NCI-H187 treated with DMSO at 0.1 percent for 48 hours (cell line): ENCODE results near the gene PCGF3.
"Not testable (repeated sequence)": the region's sequence is repeated elsewhere in the genome, so short reads cannot be mapped to it uniquely, and the experiment has no call there.

ENCODE experiments used
- DNase-seq: peaks from one replicate; lab custom pipeline; 2025; lab: John Stamatoyannopoulos, UW

PCGF3 gene

DNA sequence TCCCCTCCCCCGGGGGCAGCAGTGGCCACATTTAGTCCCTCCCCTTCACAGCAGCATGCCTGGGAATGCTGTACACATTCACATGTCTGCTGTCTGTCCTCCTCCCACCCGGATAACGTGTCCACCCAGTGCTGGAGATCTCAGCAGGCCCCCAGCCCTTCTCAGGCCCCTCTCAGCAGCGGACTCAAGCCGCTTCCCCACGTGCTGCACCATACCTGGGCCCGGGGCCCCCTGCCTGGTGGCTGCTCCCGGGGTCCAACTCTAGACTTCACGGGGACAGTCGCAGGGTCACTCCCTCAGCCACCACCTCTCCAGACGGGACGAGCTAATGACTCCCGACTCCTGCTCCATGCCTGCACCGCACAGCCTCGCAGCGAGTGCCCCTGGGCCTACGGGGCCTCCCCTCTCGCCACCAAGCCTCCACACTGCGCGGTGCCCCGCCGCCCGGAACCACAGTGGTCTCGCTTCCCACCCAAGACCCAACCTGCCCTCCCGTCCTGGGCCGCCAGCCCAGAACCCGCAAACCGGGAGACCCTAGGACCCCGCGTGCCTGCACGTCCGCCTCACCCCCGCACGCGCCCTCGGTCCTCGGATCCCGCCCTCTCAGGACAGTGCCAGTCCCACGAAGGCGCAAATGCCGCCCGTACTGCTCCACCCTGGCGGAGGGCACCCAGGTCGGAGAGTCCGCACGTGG is 1.3 kb upstream of the PCGF3 start:
- no peak for DNase-seq

DNA sequence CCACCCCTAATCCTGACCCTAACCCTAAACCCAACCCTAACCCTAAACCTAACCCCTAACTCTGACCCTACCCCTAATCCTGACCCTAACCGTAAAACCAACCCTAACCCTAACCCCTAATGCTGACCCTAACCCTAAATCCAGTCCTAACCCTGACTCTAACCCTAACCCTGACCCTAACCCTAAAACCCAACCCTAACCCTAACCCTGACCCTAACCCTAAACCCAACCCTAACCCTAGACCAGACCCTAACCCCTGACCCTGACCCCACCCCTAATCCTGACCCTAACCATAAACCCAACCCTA is 708 bp upstream of the PCGF3 start:
- no peak for DNase-seq

DNA sequence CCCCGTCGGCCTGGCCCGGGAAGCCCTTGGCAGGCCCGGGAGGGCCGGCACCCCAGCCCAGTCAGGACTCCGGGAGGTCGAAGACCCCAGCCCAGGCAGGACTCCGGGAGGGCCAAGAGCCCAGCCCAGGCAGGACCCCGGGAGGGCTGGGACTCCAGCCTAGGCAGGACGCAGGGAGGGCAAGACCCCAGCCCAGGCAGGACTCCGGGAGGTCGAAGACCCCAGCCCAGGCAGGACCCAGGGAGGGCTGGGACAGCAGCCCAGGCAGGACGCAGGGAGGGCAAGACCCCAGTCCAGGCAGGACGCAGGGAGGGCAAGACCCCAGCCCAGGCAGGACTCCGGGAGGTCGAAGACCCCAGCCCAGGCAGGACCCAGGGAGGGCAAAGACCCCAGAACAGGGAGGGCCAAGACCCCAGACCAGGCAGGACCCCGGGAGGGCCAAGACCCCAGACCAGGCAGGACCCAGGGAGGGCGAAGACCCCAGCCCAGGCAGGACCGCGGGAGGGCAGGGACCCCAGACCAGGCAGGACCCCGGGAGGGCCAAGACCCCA is 526 bp downstream of the PCGF3 start:
- DNase-seq: not testable (repeated sequence)

DNA sequence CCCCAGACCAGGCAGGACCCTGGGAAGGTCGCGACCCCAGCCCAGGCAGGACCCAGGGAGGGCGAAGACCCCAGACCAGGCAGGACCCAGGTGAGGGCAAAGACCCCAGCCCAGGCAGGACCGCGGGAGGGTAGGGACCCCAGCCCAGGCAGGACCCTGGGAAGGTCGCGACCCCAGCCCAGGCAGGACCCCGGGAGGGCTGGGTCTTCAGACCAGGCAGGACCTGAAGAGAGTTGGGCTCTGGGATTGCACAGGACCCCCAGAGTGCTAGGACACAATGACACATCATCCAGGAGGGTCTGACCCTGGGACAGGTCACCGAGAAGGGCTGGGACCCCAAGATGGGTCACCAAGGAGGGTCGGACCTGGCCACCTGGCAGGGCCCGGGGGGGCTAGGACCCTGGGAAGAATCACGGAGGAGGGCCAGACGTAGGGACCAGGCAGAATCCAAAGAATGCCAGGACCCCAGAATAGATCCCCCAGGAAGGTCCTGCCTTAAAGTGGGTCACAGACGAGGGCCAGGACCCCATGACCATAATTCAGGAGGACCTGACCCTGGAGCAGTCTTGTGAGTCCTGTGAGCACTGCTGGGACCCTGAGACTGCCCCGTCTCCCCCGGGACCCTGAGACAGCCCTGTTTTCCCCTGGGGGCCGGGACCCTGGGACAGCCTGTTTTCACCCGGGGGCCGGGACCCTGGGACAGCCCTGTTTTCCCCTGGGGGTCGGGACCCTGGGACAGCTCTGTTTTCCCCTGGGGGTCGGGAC is 1.4 kb downstream of the PCGF3 start:
- no peak for DNase-seq

DNA sequence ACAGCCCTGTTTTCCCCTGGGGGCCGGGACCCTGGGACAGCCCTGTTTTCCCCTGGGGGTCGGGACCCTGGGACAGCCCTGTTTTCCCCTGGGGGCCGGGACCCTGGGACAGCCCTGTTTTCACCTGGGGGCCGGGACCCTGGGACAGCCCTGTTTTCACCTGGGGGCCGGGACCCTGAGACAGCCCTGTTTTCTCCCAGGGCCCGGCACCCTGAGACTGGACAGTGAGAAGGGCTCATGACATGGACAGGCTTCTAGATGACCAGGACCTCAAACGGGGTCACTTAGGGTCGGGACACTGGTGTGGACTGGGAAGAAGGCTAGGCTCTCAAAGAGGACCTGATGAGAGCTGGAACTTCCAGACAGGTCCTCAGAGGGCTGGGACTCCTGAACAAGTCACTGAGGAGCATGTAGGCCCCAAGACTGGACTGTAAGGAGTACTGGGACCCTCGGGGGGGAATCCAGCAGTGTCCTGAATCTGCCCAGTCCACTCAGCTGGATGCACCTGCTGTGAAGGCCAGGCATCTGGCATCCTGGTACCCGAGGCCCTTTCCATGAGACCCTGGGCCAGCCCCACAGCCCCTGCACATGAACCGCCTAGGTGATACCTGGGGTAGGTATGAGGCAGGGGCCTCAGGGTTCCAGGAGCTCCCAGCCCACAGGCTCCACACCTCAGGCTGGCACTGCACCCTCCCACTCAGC is 2.4 kb downstream of the PCGF3 start:
- no peak for DNase-seq

DNA sequence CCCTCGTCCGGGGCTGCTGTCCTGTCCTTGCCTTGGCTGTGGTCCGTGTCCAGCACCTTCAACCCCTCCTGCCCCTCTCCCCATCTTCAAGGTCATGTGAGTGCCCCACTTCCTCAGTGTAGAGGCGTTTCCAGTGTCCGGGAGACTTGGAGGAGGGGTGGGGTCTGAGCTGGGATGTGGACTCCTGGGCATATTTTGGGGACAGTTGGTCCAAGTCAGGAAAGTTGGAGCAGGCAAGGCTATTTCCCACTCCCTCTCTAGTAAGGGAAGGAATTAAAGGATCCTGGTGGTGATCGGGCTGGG is 3.0 kb downstream of the PCGF3 start:
- no peak for DNase-seq

DNA sequence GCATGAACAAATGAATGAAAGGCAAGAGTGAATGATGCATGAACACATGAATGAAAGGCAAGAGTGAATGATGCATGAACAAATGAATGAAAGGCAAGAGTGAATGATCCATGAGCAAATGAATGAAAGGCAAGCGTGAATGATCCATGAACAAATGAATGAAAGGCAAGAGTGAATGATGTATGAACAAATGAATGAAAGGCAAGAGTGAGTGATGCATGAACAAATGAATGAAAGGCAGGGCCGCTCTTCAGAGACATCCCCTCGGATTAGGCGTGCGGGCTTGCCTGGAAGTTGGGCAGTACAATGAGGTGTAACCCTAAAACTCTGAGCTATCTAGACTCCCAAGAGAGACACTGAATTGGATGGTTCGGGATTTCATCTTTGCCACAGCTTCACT is 3.7 kb downstream of the PCGF3 start:
- DNase-seq: no peak

DNA sequence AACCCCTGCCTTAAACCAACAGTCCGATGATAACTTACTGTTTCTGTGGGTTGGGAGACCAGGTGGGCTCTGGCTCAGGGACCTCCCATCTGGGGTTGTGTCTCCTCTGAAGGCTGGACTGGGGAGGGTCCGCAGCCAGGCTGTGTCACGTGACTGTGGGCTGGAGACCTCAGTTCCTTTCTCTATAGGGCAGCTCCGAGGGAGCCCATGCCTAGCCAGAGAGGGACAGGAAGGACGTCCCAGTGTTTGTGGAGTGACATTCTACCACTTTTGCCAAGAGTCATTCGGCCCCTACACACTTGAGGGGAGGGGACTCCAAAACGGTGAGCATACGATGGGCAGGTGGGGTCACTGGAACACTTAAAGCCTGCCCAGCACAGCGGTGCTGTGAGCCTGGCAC is 4.5 kb downstream of the PCGF3 start:
- no peak for DNase-seq

DNA sequence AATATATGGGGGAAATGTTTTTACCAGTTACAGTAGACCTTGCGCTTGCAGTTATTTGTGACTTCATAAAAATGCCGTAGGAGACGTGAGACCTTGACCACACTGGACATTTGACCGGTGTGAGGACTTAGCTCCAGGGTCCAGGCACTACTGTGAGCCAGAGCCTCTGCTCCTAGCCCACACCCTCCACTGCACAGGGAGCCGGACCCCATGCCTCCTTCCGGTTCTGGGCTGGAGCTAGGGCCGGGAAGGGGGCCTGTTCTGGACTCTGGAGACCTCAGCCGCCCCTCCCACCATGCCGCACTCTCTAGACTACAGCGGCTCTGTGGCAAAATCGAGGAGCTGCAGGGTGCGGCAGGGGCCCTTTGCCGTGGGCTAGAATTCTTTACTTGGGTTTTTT is 5.3 kb downstream of the PCGF3 start:
- no peak for DNase-seq

DNA sequence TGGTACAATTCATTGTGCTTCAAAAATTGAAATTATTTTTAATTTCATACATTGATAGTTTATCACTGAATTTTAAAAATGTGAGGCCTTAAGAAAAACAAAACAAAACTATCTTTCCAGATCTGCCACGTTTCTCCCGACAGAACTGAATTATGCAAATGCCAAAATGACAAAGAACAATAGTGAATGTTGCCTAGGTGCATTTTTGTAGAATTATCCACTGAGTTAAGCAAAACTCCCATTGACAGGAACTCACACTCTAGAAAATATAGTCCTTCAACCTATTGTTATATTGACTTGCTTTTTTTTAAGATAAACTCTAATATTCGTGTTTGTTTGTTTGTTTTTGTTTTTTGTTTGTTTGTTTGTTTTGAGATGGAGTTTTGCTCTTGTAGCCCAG is 6.5 kb downstream of the PCGF3 start:
- DNase-seq: no peak

DNA sequence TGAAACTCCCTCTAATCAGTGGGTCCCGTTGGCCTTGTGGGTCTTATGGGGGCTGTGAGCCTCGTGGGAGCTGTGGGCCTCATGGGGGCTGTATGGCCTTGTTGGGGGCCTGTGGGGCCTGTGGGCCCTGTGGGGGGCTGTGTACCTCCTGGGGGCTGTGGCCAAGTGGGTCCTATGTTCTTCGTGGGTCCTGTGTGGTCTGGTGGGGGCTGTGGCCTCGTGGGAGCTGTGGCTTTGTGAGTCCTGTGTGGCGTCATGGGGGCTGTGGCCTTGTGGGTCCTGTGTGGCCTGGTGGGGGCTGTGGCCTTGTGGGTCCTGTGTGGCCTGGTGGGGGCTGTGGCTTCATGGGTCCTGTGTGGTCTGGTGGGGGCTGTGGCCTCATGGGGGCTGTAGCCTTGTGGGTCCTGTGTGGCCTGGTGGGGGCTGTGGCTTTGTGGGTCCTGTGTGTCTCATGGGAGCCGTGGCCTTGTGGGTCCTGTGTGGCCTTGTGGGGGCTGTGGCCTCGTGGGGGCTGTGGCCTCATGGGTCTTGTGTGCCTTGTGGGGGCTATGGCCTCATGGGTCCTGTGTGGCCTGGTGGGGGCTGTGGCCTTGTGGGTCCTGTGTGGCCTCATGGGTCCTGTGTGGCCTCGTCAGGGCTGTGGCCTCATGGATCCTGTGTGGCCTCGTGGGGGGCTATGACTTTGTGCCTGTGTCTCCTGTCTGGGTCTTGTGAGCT is 7.4 kb downstream of the PCGF3 start:
- no peak for DNase-seq

DNA sequence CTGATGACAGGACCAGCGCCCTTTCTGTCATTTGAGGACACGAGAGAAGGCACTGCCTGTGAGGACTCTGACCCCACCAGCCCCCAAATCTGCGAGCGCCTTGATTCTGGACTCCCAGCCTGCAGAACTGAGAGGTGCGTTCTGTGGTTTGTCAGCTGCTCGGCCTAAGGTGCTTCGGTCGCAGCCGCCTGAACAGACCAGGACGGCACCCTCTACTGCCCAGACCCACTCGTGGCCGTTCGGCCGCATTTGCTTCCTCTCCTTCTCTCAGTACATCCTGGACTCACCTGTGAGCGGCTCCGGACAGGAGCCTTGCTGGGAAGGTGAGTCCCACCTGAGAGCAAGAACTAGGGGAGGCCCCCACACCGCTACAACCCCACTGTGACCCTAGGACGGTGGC is 8.5 kb downstream of the PCGF3 start:
- DNase-seq: no peak

DNA sequence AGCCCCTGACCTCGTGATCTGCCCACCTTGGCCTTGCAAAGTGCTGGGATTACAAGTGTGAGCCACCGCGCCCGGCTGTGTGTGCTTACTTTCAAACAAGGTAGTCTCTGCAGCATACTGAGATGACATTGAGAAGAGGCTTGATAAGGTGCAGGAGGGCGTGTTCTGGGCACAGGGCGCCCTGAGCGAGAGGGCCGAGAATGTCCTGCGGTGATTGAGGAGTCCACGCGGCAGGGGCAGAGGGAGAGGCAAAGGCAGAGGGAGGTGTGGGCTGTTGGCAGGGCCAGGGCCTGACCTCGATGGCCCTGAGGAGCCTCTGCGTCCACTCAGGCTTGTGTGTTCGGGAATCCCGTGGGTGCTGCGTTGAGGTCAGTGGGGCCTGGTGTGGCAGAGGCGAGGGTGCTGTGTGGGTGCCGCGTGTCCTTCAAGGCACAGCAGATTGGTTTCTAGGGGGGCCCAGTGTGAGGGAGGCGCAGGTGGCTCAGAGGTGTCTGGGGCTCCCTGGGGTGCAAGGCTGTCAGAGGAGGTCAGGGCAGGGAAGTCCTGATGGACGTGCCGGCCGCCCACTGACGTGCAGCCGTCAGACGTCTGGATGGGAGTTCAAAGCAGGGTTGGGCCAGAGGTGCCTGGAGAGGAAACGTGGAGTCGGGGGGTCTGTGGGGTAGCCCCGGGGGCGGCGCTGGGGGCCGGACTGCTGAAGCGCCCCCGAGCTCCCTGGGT is 12.1 kb downstream of the PCGF3 start:
- no peak for DNase-seq

DNA sequence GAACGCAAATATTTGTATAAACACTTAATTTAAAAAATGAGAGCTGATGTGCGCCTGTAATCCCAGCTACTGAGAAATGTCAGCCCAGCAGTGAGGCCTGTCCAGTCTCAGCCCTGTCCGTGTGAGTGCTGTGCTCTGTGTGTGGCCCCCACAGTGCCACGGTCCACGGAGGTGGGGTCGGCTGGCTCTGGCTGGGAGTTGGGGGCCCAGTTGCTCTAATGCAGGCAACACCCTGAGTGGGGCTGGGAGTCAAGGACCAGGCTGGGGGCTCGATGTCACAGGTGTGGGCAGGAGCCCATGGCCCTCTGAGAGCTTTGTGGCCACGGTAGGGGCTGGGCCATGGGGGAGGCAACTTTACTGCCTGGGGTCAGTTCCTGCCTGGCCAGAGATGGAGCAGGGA is 12.8 kb downstream of the PCGF3 start:
- DNase-seq: no peak

DNA sequence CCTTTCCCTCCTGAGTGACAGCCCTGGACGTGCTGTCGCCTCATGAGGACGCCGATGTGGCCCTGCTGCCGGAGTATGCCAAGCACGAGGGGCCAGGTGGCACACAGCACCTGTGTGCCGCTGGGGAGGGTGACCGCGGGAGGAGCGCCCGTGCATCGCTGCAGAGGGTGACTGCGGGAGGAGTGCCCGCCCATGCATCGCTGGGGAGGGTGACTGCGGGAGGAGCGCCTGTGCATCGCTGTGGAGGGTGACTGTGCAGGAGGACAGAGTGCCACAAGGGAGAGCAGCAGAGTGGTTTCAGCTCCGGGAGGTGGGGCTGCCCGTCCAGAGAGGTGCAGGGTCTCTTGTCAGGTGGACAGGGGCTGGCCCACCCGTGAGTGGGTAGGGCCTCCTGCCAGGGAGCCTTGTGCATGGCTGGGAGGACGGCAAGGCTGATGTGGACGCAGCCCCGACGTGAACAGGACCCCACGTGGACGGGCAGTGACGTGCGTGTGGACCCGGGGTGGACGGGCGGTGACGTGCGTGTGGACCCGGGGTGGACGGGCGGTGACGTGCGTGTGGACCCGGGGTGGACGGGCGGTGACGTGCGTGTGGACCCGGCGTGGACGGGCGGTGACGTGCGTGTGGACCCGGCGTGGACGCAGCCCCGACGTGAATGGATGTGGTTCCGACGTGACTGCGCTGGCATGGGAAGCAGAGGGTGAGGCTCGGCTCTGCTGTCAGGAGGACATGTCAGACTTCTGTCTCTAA is 14.7 kb downstream of the PCGF3 start:
- no peak for DNase-seq

DNA sequence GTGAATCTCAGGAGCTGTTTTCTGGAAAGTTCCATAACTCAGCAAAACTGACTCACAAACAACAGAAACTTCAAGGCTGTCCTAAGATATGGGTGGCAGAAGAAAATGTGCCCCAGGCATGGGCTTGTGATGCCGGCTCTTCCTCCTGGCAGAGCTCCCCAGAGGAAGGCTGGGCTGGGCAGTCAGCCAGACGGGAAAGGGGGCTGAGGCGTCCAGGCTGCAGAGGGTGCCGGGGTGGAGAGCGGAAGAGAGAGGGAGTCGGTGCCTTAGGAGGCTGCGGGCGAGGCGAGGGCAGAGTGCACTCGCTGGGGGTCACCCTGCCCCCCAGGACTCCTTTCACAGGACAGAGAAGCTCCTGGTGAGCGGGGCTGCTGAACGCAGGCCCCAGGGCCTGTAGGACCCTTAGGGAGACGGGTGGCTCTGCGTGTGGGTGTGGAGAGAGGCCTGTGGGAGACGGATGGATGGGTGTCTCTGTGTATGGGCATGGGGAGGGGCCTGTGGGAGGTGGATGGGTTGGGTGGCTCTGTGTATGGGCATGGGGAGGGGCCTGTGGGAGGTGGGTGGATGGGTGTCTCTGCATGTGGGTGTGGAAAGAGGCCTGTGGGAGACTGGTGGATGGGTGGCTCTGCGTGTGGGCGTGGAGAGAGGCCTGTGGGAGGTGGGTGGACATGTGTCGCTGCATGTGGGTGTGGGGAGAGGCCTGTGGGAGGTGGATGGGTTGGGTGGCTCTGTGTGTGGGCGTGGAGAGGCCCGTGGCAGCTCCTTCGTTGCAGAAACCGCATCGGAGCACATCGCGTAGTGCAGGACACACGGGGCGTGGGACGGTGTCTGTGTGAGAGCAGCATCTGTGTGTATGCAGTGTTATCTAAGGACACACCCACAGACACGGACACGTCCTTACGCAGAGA is 15.9 kb downstream of the PCGF3 start:
- no peak for DNase-seq

DNA sequence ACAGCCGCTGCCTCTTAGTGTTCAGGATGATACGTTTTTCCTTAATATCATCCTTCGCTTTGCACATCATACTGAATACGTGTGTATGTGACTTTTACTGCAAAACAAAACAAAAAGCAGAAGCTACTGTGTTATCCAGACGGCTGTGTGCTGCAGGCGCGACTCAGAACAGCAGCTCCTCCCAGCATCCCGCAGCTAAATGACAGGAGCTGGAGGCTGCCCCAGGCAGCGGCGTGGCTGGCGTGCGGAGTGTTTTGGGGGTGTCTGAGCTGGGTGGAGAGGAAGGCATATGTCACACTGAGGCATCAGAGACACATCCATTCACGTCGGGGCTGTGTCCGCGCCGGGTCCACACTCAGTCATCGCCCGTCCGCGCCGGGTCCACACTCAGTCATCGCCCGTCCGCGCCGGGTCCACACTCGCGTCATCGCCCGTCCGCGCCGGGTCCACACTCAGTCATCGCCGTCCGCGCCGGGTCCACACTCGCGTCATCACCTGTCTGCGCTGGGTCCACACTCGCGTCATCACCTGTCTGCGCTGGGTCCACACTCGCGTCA is 16.6 kb downstream of the PCGF3 start:
- DNase-seq: no peak

DNA sequence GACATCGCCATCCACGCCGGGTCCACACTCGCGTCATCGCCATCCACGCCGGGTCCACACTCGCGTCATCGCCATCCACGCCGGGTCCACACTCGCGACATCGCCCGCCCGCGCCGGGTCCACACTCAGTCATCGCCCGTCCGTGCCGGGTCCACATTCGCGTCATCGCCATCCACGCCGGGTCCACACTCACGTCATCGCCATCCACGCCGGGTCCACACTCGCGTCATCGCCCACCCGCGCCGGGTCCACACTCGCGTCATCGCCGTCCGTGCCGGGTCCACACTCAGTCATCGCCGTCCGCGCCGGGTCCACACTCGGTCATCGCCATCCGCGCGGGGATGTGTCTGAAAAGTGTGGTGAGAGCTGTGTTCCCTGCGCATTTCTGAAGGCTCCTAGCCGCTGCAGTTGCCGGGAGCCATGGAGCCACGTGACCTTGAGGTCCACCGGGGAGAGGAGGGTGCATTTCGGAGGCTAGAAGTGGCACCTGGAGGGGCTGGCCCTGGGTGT is 17.3 kb downstream of the PCGF3 start:
- DNase-seq: no peak

DNA sequence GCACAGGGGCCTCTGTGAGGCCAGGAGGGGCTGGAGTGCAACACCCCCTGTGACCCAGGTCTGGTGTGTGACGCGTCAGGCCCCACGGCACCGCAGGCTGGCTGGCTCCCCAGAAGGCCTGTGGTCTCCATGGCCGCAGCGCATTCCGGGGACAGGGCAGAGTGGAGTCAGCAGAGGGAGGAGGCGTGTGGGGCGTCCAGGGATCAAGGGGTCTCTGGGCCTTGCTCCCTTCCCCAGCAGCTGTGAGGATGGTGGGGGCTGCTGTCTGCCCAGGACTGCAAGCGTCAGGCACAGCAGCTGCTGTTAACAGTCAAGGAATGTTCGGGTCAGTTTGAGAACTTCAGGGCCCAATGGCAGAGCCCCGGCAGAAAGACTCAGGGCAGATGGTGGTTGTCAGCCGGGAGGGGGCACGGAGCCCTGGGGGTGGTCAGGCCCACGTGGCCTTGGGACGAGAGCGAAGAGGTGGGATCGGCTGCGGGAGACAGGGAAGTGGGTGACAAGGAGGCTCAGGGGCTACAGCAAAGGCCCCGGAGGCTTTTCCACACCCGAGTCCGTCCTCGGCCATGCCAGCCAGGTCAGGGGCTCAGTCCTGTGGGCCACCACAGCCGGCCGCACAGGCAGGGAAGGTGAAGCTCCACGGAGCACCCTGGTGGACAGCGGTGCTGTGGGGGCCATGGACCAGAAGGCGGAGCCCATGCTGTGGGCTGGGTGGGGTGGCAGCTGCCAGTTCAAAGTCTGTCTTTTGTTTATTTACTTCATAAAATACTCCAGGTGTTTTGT is 18.3 kb downstream of the PCGF3 start:
- DNase-seq: no peak
